PC-9 (cell line): ENCODE data around the gene KIAA2012.

Experiments used
- CTCF ChIP-seq: fragments of 200-600 bp; sonication (generic); conservative IDR thresholded peaks from 2 replicates; pipeline ENCODE4 v1.6.1; 2017; ENCODE audit warnings: mixed run types, antibody characterized with exemption, mild to moderate bottlenecking, moderate library complexity
- EZH2 ChIP-seq: fragments of 200-600 bp; sonication (generic); IDR thresholded peaks from 2 replicates; pipeline ENCODE4 v1.8.0; 2017; ENCODE audit warnings: antibody characterized with exemption, low read depth

GRCh38 chr2:202024871-202025270 lies 48.2 kb upstream of the KIAA2012 start:
- TF ChIP-seq CTCF (no peak), EZH2 (no peak)
